ENCODE data around the gene SERTAD2.

The SERTAD2 gene

DNA sequence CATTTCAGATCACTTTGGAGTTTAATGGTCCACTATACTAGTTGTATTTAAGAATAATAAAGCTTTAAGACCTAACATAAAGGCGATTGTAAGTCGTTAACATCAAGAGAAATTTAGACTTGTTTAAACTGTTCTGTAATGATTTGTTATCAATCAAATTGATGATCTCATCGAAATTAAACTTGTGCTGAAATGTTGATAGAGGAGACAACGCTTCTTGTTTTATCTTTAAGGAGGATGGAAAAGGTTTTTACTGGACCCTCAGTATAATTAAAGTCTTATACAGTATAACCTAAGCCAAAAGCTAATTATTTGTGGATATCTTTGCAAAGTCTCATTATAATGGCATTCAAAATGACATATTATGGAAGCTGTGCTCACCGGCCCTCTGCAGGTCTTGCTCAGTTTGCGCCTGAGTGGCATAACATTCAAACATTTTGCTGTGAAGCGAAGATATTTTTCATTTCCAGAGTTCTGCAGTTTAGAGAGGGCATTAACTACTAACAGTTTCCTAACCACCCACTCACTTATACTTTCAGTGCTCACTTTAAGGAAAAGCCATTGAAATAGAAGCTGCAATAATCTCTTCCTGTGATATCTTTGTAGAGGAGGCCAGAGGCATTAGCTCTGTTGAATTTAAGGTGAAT, 1.4 kb upstream of the SERTAD2 start:
- TF ChIP-seq, protein P1, sequence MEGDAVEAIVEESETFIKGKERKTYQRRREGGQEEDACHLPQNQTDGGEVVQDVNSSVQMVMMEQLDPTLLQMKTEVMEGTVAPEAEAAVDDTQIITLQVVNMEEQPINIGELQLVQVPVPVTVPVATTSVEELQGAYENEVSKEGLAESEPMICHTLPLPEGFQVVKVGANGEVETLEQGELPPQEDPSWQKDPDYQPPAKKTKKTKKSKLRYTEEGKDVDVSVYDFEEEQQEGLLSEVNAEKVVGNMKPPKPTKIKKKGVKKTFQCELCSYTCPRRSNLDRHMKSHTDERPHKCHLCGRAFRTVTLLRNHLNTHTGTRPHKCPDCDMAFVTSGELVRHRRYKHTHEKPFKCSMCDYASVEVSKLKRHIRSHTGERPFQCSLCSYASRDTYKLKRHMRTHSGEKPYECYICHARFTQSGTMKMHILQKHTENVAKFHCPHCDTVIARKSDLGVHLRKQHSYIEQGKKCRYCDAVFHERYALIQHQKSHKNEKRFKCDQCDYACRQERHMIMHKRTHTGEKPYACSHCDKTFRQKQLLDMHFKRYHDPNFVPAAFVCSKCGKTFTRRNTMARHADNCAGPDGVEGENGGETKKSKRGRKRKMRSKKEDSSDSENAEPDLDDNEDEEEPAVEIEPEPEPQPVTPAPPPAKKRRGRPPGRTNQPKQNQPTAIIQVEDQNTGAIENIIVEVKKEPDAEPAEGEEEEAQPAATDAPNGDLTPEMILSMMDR (IDR thresholded peaks at IDR 0.05; ENCODE audit: insufficient read depth, low read length, missing control alignments), result peak; percentile 43
- DNase-seq (ENCODE audit: low read depth, low spot score), result no peak
- CTCF ChIA-PET, result interaction anchor here (1.1 to 14.2 kb wide), 13 partner anchors 8 to 218 kb away, joined by 3 to 128 read pairs (median 9); no protein-coding TSS in a partner anchor
- POLR2A ChIA-PET, result interaction anchor here (1.0 to 5.0 kb wide), 7 partner anchors 11 to 204 kb away, joined by 4 to 60 read pairs (median 10); no protein-coding TSS in a partner anchor
- peak overlapping the region; percentile 71 for H3K4me3 ChIP-seq (ENCODE audit: low read depth, low read length)

DNA sequence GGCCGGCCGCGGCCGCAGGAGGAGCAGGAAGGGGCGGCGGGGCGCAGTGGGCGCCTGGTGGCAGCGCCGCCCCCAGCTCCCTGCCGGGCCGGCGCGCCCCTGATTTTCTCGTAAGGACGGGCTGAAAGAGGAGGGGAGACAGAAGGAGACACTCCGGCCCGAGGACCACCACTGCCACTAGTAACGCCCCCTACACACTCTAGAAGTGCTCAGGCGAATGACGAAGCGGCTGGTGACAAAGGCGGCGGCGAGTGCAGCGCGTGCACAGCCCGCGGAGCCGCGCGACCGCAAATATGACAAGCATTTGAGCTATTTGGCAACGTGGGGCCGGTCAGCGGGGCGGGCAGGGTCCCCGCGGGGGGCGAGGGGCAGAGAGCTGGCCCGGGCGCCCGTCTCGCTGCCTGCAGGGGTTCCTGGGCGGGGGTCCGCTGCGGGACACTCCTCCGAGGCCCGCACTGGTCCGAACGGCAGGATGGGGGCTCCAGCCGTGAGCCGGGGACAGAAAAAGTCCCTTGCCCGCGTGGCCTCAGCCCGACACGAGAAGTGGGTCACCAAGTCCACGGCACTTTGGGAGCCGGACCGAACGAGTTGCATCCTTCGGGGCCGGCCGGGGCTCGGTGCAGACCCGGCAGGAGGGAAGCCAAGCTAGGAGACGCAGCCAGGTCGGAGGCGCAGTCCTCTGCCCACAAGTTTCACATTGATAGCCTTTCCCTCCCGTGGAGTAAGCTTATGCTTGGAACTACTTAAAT, 524 bp upstream of the SERTAD2 start:
- peak overlapping the region; percentile 71 for H3K4me3 ChIP-seq (ENCODE audit: low read depth, low read length)
- DNase-seq (ENCODE audit: low read depth, low spot score), result no peak
- ChIA-PET CTCF (interaction anchor here (0.8 to 14.2 kb wide), 21 partner anchors 9 to 219 kb away, joined by 3 to 128 read pairs (median 5); no protein-coding TSS in a partner anchor), POLR2A (interaction anchor here (0.6 to 5.0 kb wide), 25 partner anchors 8 to 342 kb away, joined by 3 to 60 read pairs (median 5); no protein-coding TSS in a partner anchor)
- TF ChIP-seq, protein P1 (IDR thresholded peaks at IDR 0.05; ENCODE audit: insufficient read depth, low read length, missing control alignments), result no peak

DNA sequence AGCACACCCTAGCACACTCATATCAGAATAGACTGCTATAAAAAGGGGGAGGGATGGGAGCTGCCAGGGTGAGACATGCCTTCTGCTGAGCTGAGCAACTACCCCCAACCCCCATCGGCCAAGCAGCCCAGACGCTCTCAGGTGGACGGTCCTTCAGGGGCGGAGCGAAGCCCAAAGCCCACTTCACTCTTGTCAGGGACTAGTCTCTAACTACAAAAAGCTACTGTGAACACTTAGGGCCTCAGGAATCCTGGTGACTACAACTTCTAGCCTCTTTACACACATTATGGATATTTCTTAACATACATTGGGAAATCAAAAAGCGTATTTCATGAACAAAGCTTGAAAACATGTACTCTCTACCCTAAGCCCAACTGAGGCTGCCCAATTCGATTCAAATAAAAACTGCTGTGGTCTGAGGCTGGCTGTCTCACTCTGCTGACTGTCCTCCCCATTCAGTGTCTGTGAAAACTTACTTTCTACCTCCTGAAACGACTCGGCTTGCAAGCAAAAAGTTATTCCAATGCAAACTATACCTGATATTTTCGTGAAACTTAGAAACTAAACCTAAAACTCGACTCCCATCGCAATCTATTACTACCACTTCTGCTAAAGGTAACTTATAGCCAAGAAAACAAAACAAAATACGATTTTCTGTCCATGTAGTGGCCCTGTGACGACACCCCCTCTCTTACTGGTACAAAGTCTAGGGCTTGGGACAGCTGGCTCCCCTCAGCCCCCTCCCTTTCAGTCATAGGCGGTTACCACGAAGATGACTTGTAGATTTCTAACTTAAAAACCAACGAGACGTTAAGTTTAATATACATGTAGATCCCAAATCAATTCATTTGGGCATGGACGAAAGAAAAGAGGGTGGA, 1.2 kb downstream of the SERTAD2 start:
- no peak for DNase-seq (ENCODE audit: low read depth, low spot score)
- POLR2A ChIA-PET, result interaction anchor here (0.6 to 5.0 kb wide), 8 partner anchors 8 to 207 kb away, joined by 3 to 60 read pairs (median 8); no protein-coding TSS in a partner anchor
- CTCF ChIA-PET, result interaction anchor here (0.7 to 14.2 kb wide), 24 partner anchors 8 to 321 kb away, joined by 3 to 128 read pairs (median 4); no protein-coding TSS in a partner anchor
- peak overlapping the region; percentile 77 for H3K4me3 ChIP-seq (ENCODE audit: low read depth, low read length)
- TF ChIP-seq, protein P1 (IDR thresholded peaks at IDR 0.05; ENCODE audit: insufficient read depth, low read length, missing control alignments), result no peak

DNA sequence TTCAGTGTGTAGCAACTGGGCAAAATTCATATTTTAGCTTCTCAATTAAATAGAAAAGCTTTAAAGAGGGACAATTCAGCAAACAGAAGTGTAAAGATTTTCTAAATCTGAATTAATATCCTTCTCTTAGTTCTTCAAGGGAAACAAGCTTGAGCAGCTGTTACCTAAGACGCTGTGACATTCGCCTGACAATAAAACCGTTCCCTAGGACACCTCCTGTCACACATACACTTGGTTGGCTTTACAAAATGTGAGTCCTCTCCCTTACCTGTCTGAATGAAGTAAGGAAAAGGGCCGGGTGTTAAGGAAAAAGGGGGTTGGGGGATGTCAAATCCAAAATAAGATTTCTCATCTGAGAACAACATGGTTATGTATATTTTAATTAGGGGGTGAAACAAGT, 2.1 kb downstream of the SERTAD2 start:
- ChIA-PET CTCF (interaction anchor here (0.7 to 14.2 kb wide), 18 partner anchors 9 to 320 kb away, joined by 3 to 128 read pairs (median 4); no protein-coding TSS in a partner anchor), POLR2A (interaction anchor here (5.0 kb wide), 1 partner anchor 99 kb away, joined by 60 read pairs; no protein-coding TSS in a partner anchor)
- DNase-seq (ENCODE audit: low read depth, low spot score), result no peak
- TF ChIP-seq, protein P1 (IDR thresholded peaks at IDR 0.05; ENCODE audit: insufficient read depth, low read length, missing control alignments), result no peak
- H3K4me3 ChIP-seq (ENCODE audit: low read depth, low read length), result peak overlapping the region; percentile 77

DNA sequence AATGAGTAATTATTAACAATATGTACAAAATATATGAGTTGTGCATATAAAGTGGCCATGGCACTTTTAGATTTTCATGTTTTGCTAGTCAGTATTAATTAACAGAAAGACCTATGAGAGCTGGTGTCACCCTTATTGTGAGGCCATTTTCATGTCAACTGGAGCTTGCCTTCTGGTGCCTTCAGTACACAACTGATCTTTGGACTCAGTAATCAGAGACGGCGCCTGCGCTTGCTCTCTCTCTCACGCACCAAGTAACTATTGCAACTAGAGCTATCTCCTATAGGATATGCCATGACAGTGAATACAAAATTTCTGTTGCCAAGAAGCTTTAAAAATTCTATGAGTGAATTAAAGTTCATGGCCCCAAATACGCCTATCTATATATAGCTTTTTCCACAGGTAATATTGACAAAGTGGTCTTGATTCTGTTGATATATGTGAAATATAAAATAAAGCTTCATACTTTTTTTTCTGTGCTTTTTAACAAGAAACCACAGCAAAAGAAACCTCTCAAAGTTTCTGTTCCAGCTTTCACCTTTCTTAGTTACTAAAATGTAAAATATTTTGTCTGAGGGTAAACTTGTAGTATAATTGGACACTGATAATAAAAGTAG, 2.9 kb downstream of the SERTAD2 start:
- no peak for DNase-seq (ENCODE audit: low read depth, low spot score)
- ChIA-PET CTCF (interaction anchor here (0.7 to 14.2 kb wide), 15 partner anchors 8 to 222 kb away, joined by 3 to 128 read pairs (median 5); no protein-coding TSS in a partner anchor), POLR2A (interaction anchor here (0.7 kb wide), 1 partner anchor 216 kb away, joined by 3 read pairs; no protein-coding TSS in a partner anchor)
- TF ChIP-seq, protein P1 (IDR thresholded peaks at IDR 0.05; ENCODE audit: insufficient read depth, low read length, missing control alignments), result no peak
- H3K4me3 ChIP-seq (ENCODE audit: low read depth, low read length), result no peak overlapping the region
